Measurements from ENCODE around the gene N4BP2L2. TPM values are rescaled to one million over a fixed set of nuclear protein-coding genes. Genes with fewer than 3 reads are reported as not detected.

Gene N4BP2L2
- total and polyA plus RNA-seq, 2 experiments from 2014 or later, result 63.1 to 160 TPM

DNA sequence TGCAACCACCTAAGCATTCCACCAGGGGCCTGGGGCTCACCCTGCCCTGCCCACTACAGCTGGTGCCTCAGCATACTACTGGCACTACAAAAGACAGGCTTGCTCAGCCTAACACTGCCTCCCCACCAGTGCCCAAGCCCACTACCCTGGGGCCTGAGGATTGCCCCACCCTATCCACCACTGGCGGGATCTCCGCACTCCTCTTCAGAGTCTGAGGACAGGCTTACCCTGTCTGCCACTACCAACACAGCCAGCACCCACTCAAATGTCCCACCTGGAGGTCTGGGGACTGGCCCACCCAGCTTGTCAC is 83.0 kb downstream of the N4BP2L2 start:
- Histone ChIP-seq H3K4me3 (no peak overlapping the region), H3K4me1 (ENCODE audit: insufficient read depth) (no peaks in the 10 kb centered on the region), H3K27me3 (ENCODE audit: insufficient read depth) (no peaks in the 10 kb centered on the region), H2AFZ (no peak overlapping the region), H3K4me2 (no peak overlapping the region), H3K9me2 (ENCODE audit: insufficient read depth) (no peaks in the 10 kb centered on the region), H3K27ac (ENCODE audit: low read depth) (no peak overlapping the region), H3K36me3 (ENCODE audit: insufficient read depth) (no peaks in the 10 kb centered on the region), H4K20me1 (replicated peaks; ENCODE audit: insufficient read depth) (no peaks in the 10 kb centered on the region), H3F3A (replicated peaks; ENCODE audit: low read depth) (no peaks in the 10 kb centered on the region), H3K79me2 (replicated peaks; ENCODE audit: insufficient read depth) (no peaks in the 10 kb centered on the region)
- H3K27ac Mint-ChIP-seq, result no peak overlapping the region
- peaks cover 15% of the 10 kb centered on the region for H3K9me3 Mint-ChIP-seq
- H3K4me1 Mint-ChIP-seq, result no peaks in the 10 kb centered on the region; the same call in 2 of the 3 replicates
- TF ChIP-seq, protein P1, sequence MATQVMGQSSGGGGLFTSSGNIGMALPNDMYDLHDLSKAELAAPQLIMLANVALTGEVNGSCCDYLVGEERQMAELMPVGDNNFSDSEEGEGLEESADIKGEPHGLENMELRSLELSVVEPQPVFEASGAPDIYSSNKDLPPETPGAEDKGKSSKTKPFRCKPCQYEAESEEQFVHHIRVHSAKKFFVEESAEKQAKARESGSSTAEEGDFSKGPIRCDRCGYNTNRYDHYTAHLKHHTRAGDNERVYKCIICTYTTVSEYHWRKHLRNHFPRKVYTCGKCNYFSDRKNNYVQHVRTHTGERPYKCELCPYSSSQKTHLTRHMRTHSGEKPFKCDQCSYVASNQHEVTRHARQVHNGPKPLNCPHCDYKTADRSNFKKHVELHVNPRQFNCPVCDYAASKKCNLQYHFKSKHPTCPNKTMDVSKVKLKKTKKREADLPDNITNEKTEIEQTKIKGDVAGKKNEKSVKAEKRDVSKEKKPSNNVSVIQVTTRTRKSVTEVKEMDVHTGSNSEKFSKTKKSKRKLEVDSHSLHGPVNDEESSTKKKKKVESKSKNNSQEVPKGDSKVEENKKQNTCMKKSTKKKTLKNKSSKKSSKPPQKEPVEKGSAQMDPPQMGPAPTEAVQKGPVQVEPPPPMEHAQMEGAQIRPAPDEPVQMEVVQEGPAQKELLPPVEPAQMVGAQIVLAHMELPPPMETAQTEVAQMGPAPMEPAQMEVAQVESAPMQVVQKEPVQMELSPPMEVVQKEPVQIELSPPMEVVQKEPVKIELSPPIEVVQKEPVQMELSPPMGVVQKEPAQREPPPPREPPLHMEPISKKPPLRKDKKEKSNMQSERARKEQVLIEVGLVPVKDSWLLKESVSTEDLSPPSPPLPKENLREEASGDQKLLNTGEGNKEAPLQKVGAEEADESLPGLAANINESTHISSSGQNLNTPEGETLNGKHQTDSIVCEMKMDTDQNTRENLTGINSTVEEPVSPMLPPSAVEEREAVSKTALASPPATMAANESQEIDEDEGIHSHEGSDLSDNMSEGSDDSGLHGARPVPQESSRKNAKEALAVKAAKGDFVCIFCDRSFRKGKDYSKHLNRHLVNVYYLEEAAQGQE (IDR thresholded peaks at IDR 0.05; ENCODE audit: unreplicated experiment), result no peak
- TF ChIP-seq STAT1 (IDR thresholded peaks at IDR 0.05; ENCODE audit: unreplicated experiment) (no peak), JUNB (IDR thresholded peaks at IDR 0.05; ENCODE audit: unreplicated experiment) (no peak), NANOG (IDR thresholded peaks at IDR 0.05; ENCODE audit: borderline replicate concordance) (no peak), POLR2AphosphoS5 (IDR thresholded peaks at IDR 0.05; ENCODE audit: low read depth) (no peak), CREB1 (CRISPR knock-in tag; IDR thresholded peaks at IDR 0.05; ENCODE audit: low read depth) (no peak), ZNF331 (CRISPR knock-in tag; IDR thresholded peaks at IDR 0.05; ENCODE audit: low read depth) (no peak), EZH2phosphoT487 (IDR thresholded peaks at IDR 0.05; ENCODE audit: unreplicated experiment) (no peak)
- TF ChIP-seq, protein P2, sequence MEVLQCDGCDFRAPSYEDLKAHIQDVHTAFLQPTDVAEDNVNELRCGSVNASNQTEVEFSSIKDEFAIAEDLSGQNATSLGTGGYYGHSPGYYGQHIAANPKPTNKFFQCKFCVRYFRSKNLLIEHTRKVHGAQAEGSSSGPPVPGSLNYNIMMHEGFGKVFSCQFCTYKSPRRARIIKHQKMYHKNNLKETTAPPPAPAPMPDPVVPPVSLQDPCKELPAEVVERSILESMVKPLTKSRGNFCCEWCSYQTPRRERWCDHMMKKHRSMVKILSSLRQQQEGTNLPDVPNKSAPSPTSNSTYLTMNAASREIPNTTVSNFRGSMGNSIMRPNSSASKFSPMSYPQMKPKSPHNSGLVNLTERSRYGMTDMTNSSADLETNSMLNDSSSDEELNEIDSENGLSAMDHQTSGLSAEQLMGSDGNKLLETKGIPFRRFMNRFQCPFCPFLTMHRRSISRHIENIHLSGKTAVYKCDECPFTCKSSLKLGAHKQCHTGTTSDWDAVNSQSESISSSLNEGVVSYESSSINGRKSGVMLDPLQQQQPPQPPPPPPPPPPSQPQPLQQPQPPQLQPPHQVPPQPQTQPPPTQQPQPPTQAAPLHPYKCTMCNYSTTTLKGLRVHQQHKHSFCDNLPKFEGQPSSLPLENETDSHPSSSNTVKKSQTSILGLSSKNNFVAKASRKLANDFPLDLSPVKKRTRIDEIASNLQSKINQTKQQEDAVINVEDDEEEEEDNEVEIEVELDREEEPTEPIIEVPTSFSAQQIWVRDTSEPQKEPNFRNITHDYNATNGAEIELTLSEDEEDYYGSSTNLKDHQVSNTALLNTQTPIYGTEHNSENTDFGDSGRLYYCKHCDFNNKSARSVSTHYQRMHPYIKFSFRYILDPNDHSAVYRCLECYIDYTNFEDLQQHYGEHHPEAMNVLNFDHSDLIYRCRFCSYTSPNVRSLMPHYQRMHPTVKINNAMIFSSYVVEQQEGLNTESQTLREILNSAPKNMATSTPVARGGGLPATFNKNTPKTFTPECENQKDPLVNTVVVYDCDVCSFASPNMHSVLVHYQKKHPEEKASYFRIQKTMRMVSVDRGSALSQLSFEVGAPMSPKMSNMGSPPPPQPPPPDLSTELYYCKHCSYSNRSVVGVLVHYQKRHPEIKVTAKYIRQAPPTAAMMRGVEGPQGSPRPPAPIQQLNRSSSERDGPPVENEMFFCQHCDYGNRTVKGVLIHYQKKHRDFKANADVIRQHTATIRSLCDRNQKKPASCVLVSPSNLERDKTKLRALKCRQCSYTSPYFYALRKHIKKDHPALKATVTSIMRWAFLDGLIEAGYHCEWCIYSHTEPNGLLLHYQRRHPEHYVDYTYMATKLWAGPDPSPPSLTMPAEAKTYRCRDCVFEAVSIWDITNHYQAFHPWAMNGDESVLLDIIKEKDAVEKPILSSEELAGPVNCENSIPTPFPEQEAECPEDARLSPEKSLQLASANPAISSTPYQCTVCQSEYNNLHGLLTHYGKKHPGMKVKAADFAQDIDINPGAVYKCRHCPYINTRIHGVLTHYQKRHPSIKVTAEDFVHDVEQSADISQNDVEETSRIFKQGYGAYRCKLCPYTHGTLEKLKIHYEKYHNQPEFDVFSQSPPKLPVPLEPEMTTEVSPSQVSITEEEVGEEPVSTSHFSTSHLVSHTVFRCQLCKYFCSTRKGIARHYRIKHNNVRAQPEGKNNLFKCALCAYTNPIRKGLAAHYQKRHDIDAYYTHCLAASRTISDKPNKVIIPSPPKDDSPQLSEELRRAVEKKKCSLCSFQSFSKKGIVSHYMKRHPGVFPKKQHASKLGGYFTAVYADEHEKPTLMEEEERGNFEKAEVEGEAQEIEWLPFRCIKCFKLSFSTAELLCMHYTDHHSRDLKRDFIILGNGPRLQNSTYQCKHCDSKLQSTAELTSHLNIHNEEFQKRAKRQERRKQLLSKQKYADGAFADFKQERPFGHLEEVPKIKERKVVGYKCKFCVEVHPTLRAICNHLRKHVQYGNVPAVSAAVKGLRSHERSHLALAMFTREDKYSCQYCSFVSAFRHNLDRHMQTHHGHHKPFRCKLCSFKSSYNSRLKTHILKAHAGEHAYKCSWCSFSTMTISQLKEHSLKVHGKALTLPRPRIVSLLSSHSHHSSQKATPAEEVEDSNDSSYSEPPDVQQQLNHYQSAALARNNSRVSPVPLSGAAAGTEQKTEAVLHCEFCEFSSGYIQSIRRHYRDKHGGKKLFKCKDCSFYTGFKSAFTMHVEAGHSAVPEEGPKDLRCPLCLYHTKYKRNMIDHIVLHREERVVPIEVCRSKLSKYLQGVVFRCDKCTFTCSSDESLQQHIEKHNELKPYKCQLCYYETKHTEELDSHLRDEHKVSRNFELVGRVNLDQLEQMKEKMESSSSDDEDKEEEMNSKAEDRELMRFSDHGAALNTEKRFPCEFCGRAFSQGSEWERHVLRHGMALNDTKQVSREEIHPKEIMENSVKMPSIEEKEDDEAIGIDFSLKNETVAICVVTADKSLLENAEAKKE (CRISPR knock-in tag; IDR thresholded peaks at IDR 0.05), result no peak
- TF ChIP-seq, protein P3, sequence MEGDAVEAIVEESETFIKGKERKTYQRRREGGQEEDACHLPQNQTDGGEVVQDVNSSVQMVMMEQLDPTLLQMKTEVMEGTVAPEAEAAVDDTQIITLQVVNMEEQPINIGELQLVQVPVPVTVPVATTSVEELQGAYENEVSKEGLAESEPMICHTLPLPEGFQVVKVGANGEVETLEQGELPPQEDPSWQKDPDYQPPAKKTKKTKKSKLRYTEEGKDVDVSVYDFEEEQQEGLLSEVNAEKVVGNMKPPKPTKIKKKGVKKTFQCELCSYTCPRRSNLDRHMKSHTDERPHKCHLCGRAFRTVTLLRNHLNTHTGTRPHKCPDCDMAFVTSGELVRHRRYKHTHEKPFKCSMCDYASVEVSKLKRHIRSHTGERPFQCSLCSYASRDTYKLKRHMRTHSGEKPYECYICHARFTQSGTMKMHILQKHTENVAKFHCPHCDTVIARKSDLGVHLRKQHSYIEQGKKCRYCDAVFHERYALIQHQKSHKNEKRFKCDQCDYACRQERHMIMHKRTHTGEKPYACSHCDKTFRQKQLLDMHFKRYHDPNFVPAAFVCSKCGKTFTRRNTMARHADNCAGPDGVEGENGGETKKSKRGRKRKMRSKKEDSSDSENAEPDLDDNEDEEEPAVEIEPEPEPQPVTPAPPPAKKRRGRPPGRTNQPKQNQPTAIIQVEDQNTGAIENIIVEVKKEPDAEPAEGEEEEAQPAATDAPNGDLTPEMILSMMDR (conservative IDR thresholded peaks at IDR 0.05; ENCODE audit: low read depth in 2 of 2), result no peak
- no peak for ATAC-seq
- peaks cover 8% of the 10 kb centered on the region for H3K27me3 Mint-ChIP-seq (ENCODE audit: insufficient read depth, low read depth, poor library complexity)
- no peak overlapping the region for H3K4me3 Mint-ChIP-seq
- DNase-seq (ENCODE audit: low spot score), result no peak
- H3K36me3 Mint-ChIP-seq (ENCODE audit: low read depth), result peaks cover 20% of the 10 kb centered on the region

All from GM23338 (cell line).